Activated gamma-delta T cell treated with anti-CD3 and anti-CD28 coated beads, Interleukin-2, amount 50 U/mL, for 16 hours (primary cell): ENCODE data around the gene HAPLN3.

Source experiments
- DNase-seq: peaks from one replicate; pipeline ENCODE4 v3.0.0-alpha.2; 2020; ENCODE audit warnings: low read depth

Gene HAPLN3

GRCh38 chr15:88909956-88910831 lies 14.8 kb upstream of the HAPLN3 start:
- no peak for DNase-seq

- no peak for DNase-seq
Observed at GRCh38 chr15:88908697-88909621, 13.6 kb upstream of the HAPLN3 start.

- no peak for DNase-seq
Observed at GRCh38 chr15:88908123-88908522, 12.8 kb upstream of the HAPLN3 start.

GRCh38 chr15:88907111-88907510 lies 11.8 kb upstream of the HAPLN3 start:
- DNase-seq, result no peak

GRCh38 chr15:88906551-88906950 lies 11.2 kb upstream of the HAPLN3 start:
- DNase-seq, result no peak

- DNase-seq, result no peak
Observed at GRCh38 chr15:88906130-88906529, 10.8 kb upstream of the HAPLN3 start.

- no peak for DNase-seq
Observed at GRCh38 chr15:88905576-88905975, 10.2 kb upstream of the HAPLN3 start.

- peak; percentile 84 for DNase-seq
Observed at GRCh38 chr15:88904624-88905327, 9.4 kb upstream of the HAPLN3 start.

- no peak for DNase-seq
Observed at GRCh38 chr15:88904257-88904623, 8.9 kb upstream of the HAPLN3 start.

- DNase-seq, result no peak
Observed at GRCh38 chr15:88902846-88903245, 7.5 kb upstream of the HAPLN3 start.

GRCh38 chr15:88902221-88902835 lies 7.0 kb upstream of the HAPLN3 start:
- DNase-seq, result no peak

GRCh38 chr15:88901508-88902220 lies 6.3 kb upstream of the HAPLN3 start:
- no peak for DNase-seq

- DNase-seq, result no peak
Observed at GRCh38 chr15:88900982-88901418, 5.7 kb upstream of the HAPLN3 start.

GRCh38 chr15:88900309-88900981 lies 5.1 kb upstream of the HAPLN3 start:
- DNase-seq, result no peak

GRCh38 chr15:88899251-88899650 lies 3.9 kb upstream of the HAPLN3 start:
- no peak for DNase-seq

GRCh38 chr15:88898736-88899135 lies 3.4 kb upstream of the HAPLN3 start:
- no peak for DNase-seq

GRCh38 chr15:88897456-88898194 lies 2.3 kb upstream of the HAPLN3 start:
- DNase-seq, result peak; percentile 56

GRCh38 chr15:88897142-88897455 lies 1.8 kb upstream of the HAPLN3 start:
- DNase-seq, result no peak

GRCh38 chr15:88896333-88897033 lies 1.1 kb upstream of the HAPLN3 start:
- DNase-seq, result no peak
